ENCODE measurements around the gene TRAF3IP3. TPM values are rescaled to one million over a fixed set of nuclear protein-coding genes. Genes with fewer than 3 reads are reported as not detected.

The TRAF3IP3 gene
- total and polyA plus RNA-seq, 2 donors (not counting 1 experiment from before 2014, with no cell fraction given), result 262 to 344 TPM

- Mint-ChIP-seq H3K27ac (no peak overlapping the region), H3K4me3 (no peak overlapping the region), H3K4me1 (no peaks in the 10 kb centered on the region), H3K27me3 (no peaks in the 10 kb centered on the region), H3K9me3 (ENCODE audit: insufficient read depth) (no peaks in the 10 kb centered on the region)
- Histone ChIP-seq H3K4me2 (replicated peaks; ENCODE audit: low read depth, low read length, poor library complexity, severe bottlenecking) (no peak overlapping the region), H3K79me2 (ENCODE audit: control insufficient read depth, insufficient read depth, low read length) (no peaks in the 10 kb centered on the region), H3K9ac (ENCODE audit: low read length) (no peak overlapping the region), H3K27ac (ENCODE audit: low read length in 2 of 2) (no peak overlapping the region), H3K4me1 (ENCODE audit: control insufficient read depth in 2 of 2, insufficient read depth in 2 of 2, low read length in 2 of 2) (no peaks in the 10 kb centered on the region), H4K20me1 (ENCODE audit: control insufficient read depth, insufficient read depth, low read length, poor library complexity, severe bottlenecking) (no peaks in the 10 kb centered on the region), H2AFZ (ENCODE audit: insufficient read depth, low read depth, low read length, poor library complexity, severe bottlenecking) (no peak overlapping the region), H3K9me3 (ENCODE audit: control extremely low read depth in 1 of 3, control insufficient read depth in 2 of 3, insufficient read depth in 1 of 3, low read length in 2 of 3) (no peaks in the 10 kb centered on the region), H3K27me3 (replicated peaks in 1 of 4; ENCODE audit: control extremely low read depth in 1 of 4, control insufficient read depth in 3 of 4, insufficient read depth in 4 of 4, low read length in 3 of 4) (peaks cover 0 to 3% (median 0%) of the 10 kb centered on the region in 4 experiments), H3K4me3 (ENCODE audit: control extremely low read depth in 1 of 5, extremely low read depth in 1 of 5, insufficient read depth in 1 of 5, low read depth in 2 of 5, low read length in 4 of 5) (no peak overlapping the region), H3K36me3 (replicated peaks in 1 of 2; ENCODE audit: control extremely low read depth in 1 of 2, control insufficient read depth in 1 of 2, extremely low read depth in 1 of 2, insufficient read depth in 2 of 2, low read length in 1 of 2) (no peaks in the 10 kb centered on the region)
- no peak for TF ChIP-seq CTCF (IDR thresholded peaks at IDR 0.05)
- no peak for TF ChIP-seq EZH2 (IDR thresholded peaks at IDR 0.05; ENCODE audit: borderline replicate concordance, insufficient read depth, low read depth, low read length, poor library complexity, severe bottlenecking)
- ChIA-PET CTCF (interaction anchor here (1.9 kb wide), 1 partner anchor 11 kb away, joined by 7 read pairs; no protein-coding TSS in a partner anchor), POLR2A (no interaction called here)
- WGBS (ENCODE audit: insufficient coverage), result 93% methylated on average over 1 of the region's 5 CpGs
- ATAC-seq (ENCODE audit: low read depth) (no peak), DNase-seq (no peak)
- intact Hi-C loops (cut with micrococcal nuclease), result no loop called here
These were observed 18.7 kb upstream of the TRAF3IP3 start for GRCh38 chr1:209737118-209737505.

- Mint-ChIP-seq H3K4me1 (no peaks in the 10 kb centered on the region), H3K27me3 (no peaks in the 10 kb centered on the region), H3K4me3 (no peak overlapping the region), H3K9me3 (ENCODE audit: insufficient read depth) (no peaks in the 10 kb centered on the region), H3K27ac (no peak overlapping the region)
- CTCF ChIA-PET, result interaction anchor here (1.9 kb wide), 1 partner anchor 10 kb away, joined by 7 read pairs; no protein-coding TSS in a partner anchor
- intact Hi-C loops (cut with micrococcal nuclease), result no loop called here
- Histone ChIP-seq H2AFZ (ENCODE audit: insufficient read depth, low read depth, low read length, poor library complexity, severe bottlenecking) (no peak overlapping the region), H3K79me2 (ENCODE audit: control insufficient read depth, insufficient read depth, low read length) (no peaks in the 10 kb centered on the region), H3K9ac (ENCODE audit: low read length) (no peak overlapping the region), H3K27me3 (replicated peaks in 1 of 4; ENCODE audit: control extremely low read depth in 1 of 4, control insufficient read depth in 3 of 4, insufficient read depth in 4 of 4, low read length in 3 of 4) (peaks cover 0 to 3% (median 0%) of the 10 kb centered on the region in 4 experiments), H3K4me1 (ENCODE audit: control insufficient read depth in 2 of 2, insufficient read depth in 2 of 2, low read length in 2 of 2) (no peaks in the 10 kb centered on the region), H3K9me3 (ENCODE audit: control extremely low read depth in 1 of 3, control insufficient read depth in 2 of 3, insufficient read depth in 1 of 3, low read length in 2 of 3) (no peaks in the 10 kb centered on the region), H4K20me1 (ENCODE audit: control insufficient read depth, insufficient read depth, low read length, poor library complexity, severe bottlenecking) (no peaks in the 10 kb centered on the region), H3K36me3 (replicated peaks in 1 of 2; ENCODE audit: control extremely low read depth in 1 of 2, control insufficient read depth in 1 of 2, extremely low read depth in 1 of 2, insufficient read depth in 2 of 2, low read length in 1 of 2) (no peaks in the 10 kb centered on the region), H3K4me3 (ENCODE audit: control extremely low read depth in 1 of 5, extremely low read depth in 1 of 5, insufficient read depth in 1 of 5, low read depth in 2 of 5, low read length in 4 of 5) (no peak overlapping the region), H3K27ac (ENCODE audit: low read length in 2 of 2) (no peak overlapping the region), H3K4me2 (replicated peaks; ENCODE audit: low read depth, low read length, poor library complexity, severe bottlenecking) (no peak overlapping the region)
- POLR2A ChIA-PET, result no interaction called here
- TF ChIP-seq EZH2 (IDR thresholded peaks at IDR 0.05; ENCODE audit: borderline replicate concordance, insufficient read depth, low read depth, low read length, poor library complexity, severe bottlenecking), result no peak
- no peak for TF ChIP-seq CTCF (IDR thresholded peaks at IDR 0.05)
- WGBS (ENCODE audit: insufficient coverage), result no CpG with 5 or more reads among the region's 1 CpG
- no peak for DNase-seq
- no peak for ATAC-seq (ENCODE audit: low read depth)
These were observed 17.6 kb upstream of the TRAF3IP3 start for GRCh38 chr1:209738270-209738669.
